Smooth muscle cell (in vitro differentiated cells): ENCODE data around the gene SLC26A2. TPM values are rescaled to one million over a fixed set of nuclear protein-coding genes. Genes with fewer than 3 reads are reported as not detected.
A peak's percentile ranks its signal among the peaks of the same experiment; 100 is the strongest.

Experiments
- DNase-seq: peaks from one replicate; lab custom pipeline; 2025; ENCODE audit not compliant: unreplicated experiment; lab: John Stamatoyannopoulos, UW
- H2AFZ ChIP-seq: fragments of 200-600 bp; sonication (generic); 2 replicates; pipeline ENCODE4 v1.6.0; 2016; ENCODE audit warnings: antibody characterized with exemption, low read depth, mild to moderate bottlenecking
- H3F3A ChIP-seq: fragments of 200-600 bp; sonication (generic); 2 replicates; pipeline ENCODE4 v1.6.0; 2017; ENCODE audit warnings: antibody characterized with exemption, low read depth
- H3K27ac ChIP-seq: fragments of 200-600 bp; sonication (generic); 2 replicates; pipeline ENCODE4 v1.5.1; 2016; ENCODE audit warnings: low read depth, mild to moderate bottlenecking
- H3K27me3 ChIP-seq: fragments of 200-600 bp; sonication (generic); 2 replicates; pipeline ENCODE4 v1.6.1; 2016; ENCODE audit warnings: low read depth, mild to moderate bottlenecking
- H3K36me3 ChIP-seq: fragments of 200-600 bp; sonication (generic); 2 replicates; pipeline ENCODE4 v1.5.1; 2016; ENCODE audit warnings: low read depth
- H3K4me1 ChIP-seq: fragments of 200-600 bp; sonication (generic); 2 replicates; pipeline ENCODE4 v1.5.1; 2016; ENCODE audit warnings: low read depth
- H3K4me2 ChIP-seq: fragments of 200-600 bp; sonication (generic); 2 replicates; pipeline ENCODE4 v1.6.0; 2016; ENCODE audit warnings: mild to moderate bottlenecking
- H3K4me3 ChIP-seq: fragments of 200-600 bp; sonication (generic); 2 replicates; pipeline ENCODE4 v1.5.1; 2016; ENCODE audit warnings: mild to moderate bottlenecking
- H3K79me2 ChIP-seq: fragments of 200-600 bp; sonication (generic); 2 replicates; pipeline ENCODE4 v1.6.0; 2016; ENCODE audit warnings: low read depth, mild to moderate bottlenecking
- H3K9ac ChIP-seq: fragments of 200-600 bp; sonication (generic); 2 replicates; pipeline ENCODE4 v1.6.0; 2016; ENCODE audit warnings: low read depth
- H3K9me3 ChIP-seq: fragments of 200-600 bp; sonication (generic); replicated peaks from 2 replicates; pipeline ENCODE4 v1.5.1; 2016; ENCODE audit warnings: low read depth
- H4K20me1 ChIP-seq: fragments of 200-600 bp; sonication (generic); 2 replicates; pipeline ENCODE4 v1.6.0; 2016; ENCODE audit warnings: low read depth
- WGBS: methylation state at CpG from one replicate; pipeline ENCODE4 v1.1.7; 2016; ENCODE audit warnings: low lambda C conversion rate; 5-methylcytosine and 5-hydroxymethylcytosine counted together
- polyA plus RNA-seq: library from polyadenylated mRNA; unstranded; fragments of >200 nt; fragmentation: Nextera tagmentation; extraction: Ambion mirVana; gene quantifications from 2 replicates; pipeline ENCODE4 v1.2.1, GENCODE V29; 2016
- total RNA-seq: library from RNA; depleted of rRNA; stranded (reverse); fragments of >200 nt; gene quantifications from 2 replicates; pipeline ENCODE4 v1.2.3, GENCODE V29; 2014
- TF ChIP-seq, protein P1 (sequence below): fragments of 200-600 bp; sonication (generic); IDR thresholded peaks from 2 replicates; pipeline ENCODE4 v1.5.1; 2017; ENCODE audit warnings: borderline replicate concordance, mild to moderate bottlenecking, antibody characterized with exemption; ENCODE audit not compliant: insufficient read depth, poor library complexity, severe bottlenecking

Gene SLC26A2
- total and polyA plus RNA-seq, 2 experiments from 2014 or later = 5.2 to 16.0 TPM

DNA sequence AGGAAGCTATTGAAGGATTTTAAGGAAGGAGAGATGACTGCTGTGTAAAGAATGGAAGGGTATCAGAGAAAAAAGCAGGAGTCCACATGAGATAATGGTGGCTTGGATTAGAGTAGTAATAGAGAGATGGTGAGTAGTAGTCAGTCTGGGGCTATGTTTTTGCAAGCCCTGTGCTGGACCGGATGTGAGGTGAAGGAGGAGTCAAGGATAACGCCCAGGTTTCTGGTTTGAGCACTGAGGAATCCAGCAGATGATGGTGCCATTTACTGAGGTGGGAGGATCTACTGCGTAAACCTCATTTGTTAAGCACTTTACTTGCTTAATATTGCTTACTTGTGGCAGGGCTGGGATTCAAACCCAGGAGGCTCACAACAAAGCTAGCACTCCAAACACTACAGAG is 38.8 kb downstream of the SLC26A2 start:
- Histone ChIP-seq H3K36me3 (peaks cover 3% of the 10 kb centered on the region), H3F3A (no peaks in the 10 kb centered on the region), H4K20me1 (peaks cover 28% of the 10 kb centered on the region), H3K4me2 (peak overlapping the region; percentile 95), H3K4me3 (peak overlapping the region; percentile 81), H3K4me1 (peaks cover 21% of the 10 kb centered on the region), H3K27ac (peak overlapping the region; percentile 88), H3K9me3 (no peaks in the 10 kb centered on the region), H3K27me3 (no peaks in the 10 kb centered on the region), H3K79me2 (peaks cover 56% of the 10 kb centered on the region), H3K9ac (peak overlapping the region; percentile 97), H2AFZ (no peak overlapping the region)
- TF ChIP-seq, protein P1, sequence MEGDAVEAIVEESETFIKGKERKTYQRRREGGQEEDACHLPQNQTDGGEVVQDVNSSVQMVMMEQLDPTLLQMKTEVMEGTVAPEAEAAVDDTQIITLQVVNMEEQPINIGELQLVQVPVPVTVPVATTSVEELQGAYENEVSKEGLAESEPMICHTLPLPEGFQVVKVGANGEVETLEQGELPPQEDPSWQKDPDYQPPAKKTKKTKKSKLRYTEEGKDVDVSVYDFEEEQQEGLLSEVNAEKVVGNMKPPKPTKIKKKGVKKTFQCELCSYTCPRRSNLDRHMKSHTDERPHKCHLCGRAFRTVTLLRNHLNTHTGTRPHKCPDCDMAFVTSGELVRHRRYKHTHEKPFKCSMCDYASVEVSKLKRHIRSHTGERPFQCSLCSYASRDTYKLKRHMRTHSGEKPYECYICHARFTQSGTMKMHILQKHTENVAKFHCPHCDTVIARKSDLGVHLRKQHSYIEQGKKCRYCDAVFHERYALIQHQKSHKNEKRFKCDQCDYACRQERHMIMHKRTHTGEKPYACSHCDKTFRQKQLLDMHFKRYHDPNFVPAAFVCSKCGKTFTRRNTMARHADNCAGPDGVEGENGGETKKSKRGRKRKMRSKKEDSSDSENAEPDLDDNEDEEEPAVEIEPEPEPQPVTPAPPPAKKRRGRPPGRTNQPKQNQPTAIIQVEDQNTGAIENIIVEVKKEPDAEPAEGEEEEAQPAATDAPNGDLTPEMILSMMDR = no peak
- no peak for DNase-seq
- WGBS = 97% methylated on average over 3 of the region's 3 CpGs

DNA sequence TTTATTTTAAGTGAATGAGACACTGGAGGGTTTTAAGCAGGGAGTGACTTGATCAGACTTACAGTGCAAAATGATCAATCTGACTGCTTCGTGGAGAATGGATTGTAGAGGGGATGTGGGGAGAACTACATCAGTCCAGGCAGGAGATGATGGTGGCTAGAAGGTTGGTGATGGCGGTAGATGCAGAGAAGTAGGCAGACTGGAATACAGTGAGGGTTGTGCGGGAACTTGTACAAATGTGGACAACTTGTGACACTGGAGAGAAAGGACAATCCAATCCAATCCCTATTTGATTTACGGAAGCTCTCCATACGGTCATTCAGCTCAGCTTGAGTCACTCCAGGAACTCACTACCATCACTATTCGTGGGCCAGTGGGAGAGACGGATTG is 39.3 kb downstream of the SLC26A2 start:
- H3K4me2 ChIP-seq = peak overlapping the region; percentile 95
- H3K9ac ChIP-seq = peak overlapping the region; percentile 97
- peaks cover 21% of the 10 kb centered on the region for H3K4me1 ChIP-seq
- WGBS = 27% methylated on average over 7 of the region's 7 CpGs
- H4K20me1 ChIP-seq = peaks cover 33% of the 10 kb centered on the region
- no peak for DNase-seq
- H2AFZ ChIP-seq = peak overlapping the region; percentile 68
- no peaks in the 10 kb centered on the region for H3K27me3 ChIP-seq
- H3K36me3 ChIP-seq = peaks cover 3% of the 10 kb centered on the region
- no peaks in the 10 kb centered on the region for H3F3A ChIP-seq
- peak overlapping the region; percentile 81 for H3K4me3 ChIP-seq
- peaks cover 61% of the 10 kb centered on the region for H3K79me2 ChIP-seq
- peak overlapping the region; percentile 88 for H3K27ac ChIP-seq
- H3K9me3 ChIP-seq = no peaks in the 10 kb centered on the region
- TF ChIP-seq, protein P1 = no peak

DNA sequence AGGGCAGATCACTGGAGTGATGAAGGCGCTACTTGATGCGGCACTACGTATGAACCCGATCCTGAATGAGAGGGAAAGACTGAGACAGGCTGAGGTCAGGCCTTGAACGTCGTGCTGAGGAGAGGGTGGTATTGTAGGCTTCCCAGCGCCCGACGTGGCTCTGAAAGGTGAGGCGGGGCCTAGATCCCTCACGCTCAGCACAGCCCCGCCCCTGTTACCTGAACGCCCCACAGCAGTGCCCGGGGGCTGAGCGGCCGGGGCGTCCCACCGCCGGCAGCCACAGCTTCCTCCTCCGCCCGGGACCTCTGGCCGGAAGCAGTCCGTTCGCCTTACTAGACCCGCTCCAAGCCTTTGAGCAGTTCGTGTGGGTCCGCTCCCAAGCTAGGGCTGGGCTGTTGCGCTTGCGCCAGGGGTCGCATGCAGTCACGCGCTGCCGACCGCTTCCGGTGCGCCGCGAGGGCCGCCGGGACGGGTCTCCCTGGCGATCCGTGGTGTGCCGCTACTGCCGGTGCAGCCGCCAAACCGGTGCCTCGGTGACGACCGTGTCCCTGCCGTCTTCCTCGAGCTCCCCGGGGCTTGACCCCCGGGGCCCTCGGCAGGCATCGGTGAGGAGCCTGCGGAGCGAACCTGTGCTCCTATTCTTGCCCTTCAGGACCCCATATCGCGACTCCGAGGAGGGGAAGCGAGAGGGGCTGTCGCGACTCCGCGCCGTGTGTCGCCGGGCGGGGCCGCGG is 39.9 kb downstream of the SLC26A2 start, which contains the start of the genes HMGXB3 and TIGD6:
HMGXB3 (plus strand) TSS at position 484 of the 734 bp plus-strand sequence. CDS start 4,114 bp downstream, outside the sequence.
TIGD6 (minus strand) TSS at position 399 of the 734 bp plus-strand sequence. CDS start 4,306 bp downstream, outside the sequence.
- 1% methylated on average over 66 of the region's 72 CpGs for WGBS
- Histone ChIP-seq H3K4me2 (peak within 1 kb of the TSS; percentile 95), H2AFZ (peak within 1 kb of the TSS; percentile 68), H3K4me1 (peaks cover 21% of the 10 kb centered on the region), H3K27ac (peak within 1 kb of the TSS; percentile 88), H3K79me2 (peaks cover 67% of the 10 kb centered on the region), H3K9ac (peak within 1 kb of the TSS; percentile 97), H3K36me3 (peaks cover 3% of the 10 kb centered on the region), H3K4me3 (peak within 1 kb of the TSS; percentile 81), H3F3A (no peaks in the 10 kb centered on the region), H3K27me3 (no peaks in the 10 kb centered on the region), H4K20me1 (peaks cover 38% of the 10 kb centered on the region), H3K9me3 (no peaks in the 10 kb centered on the region)
- TF ChIP-seq, protein P1 = no peak
- peak; percentile 80 for DNase-seq
